Activated T-helper 1 cell treated with anti-CD3 and anti-CD28 coated beads, Interleukin-12 subunit alpha, Interleukin-12 subunit beta, Interleukin-2, Interleukin-4 antibody, amounts not matched to agents 30 ng/mL and 10 ng/mL and 1 ng/mL, durations not matched to agents 14 hours and 24 hours and 36 hours (primary cell): Measurements from ENCODE around the gene INAVA. TPM values are rescaled to one million over a fixed set of nuclear protein-coding genes. Genes with fewer than 3 reads are reported as not detected.
A peak's percentile ranks its signal among the peaks of the same experiment; 100 is the strongest.

Source experiments
- DNase-seq: peaks from one replicate; pipeline ENCODE4 v3.0.0; 2021; ENCODE audit warnings: low spot score
- H3K27ac Mint-ChIP-seq: one replicate; pipeline ENCODE4 v1.8.0; 2021; ENCODE audit warnings: mild to moderate bottlenecking, mixed read lengths
- H3K27me3 Mint-ChIP-seq: one replicate; pipeline ENCODE4 v1.8.0; 2022; ENCODE audit warnings: mild to moderate bottlenecking, moderate library complexity, mixed read lengths; ENCODE audit not compliant: insufficient read depth
- H3K36me3 Mint-ChIP-seq: one replicate; pipeline ENCODE4 v1.8.0; 2021; ENCODE audit warnings: low read depth, mixed read lengths
- H3K4me1 Mint-ChIP-seq: one replicate; pipeline ENCODE4 v1.8.0; 2021; ENCODE audit warnings: low read depth, mixed read lengths
- H3K4me3 Mint-ChIP-seq: one replicate; pipeline ENCODE4 v1.8.0; 2021; ENCODE audit warnings: mild to moderate bottlenecking, moderate library complexity, mixed read lengths
- H3K9me3 Mint-ChIP-seq: one replicate; pipeline ENCODE4 v1.8.0; 2021; ENCODE audit warnings: mixed read lengths
- intact Hi-C: fragments of 100-400 bp; cut with micrococcal nuclease; formaldehyde crosslinking; loops from one replicate; pipeline ENCODE4 v1.15.1; 2024
- total RNA-seq: library from RNA; stranded (reverse); gene quantifications from 2 replicates; pipeline ENCODE4 v1.2.3, GENCODE V29; 2022

Gene INAVA
- total RNA-seq, 1 donor from 2014 or later, result 0.16 TPM

- no peaks in the 10 kb centered on the region for H3K9me3 Mint-ChIP-seq
- peaks cover 30% of the 10 kb centered on the region for H3K4me1 Mint-ChIP-seq
- no peak overlapping the region for H3K27ac Mint-ChIP-seq
- DNase-seq, result no peak
- H3K27me3 Mint-ChIP-seq, result peaks cover 42% of the 10 kb centered on the region
- no peak overlapping the region for H3K4me3 Mint-ChIP-seq
- intact Hi-C loops, result loop anchor here (5.0 kb wide), 2 partner anchors 259 to 944 kb away; no protein-coding TSS in a partner anchor
- no peaks in the 10 kb centered on the region for H3K36me3 Mint-ChIP-seq
Measured at GRCh38 chr1:200885623-200886402, 8.9 kb upstream of the INAVA start.

- intact Hi-C loops, result loop anchor here (5.0 kb wide), 2 partner anchors 259 to 944 kb away; no protein-coding TSS in a partner anchor
- no peaks in the 10 kb centered on the region for H3K36me3 Mint-ChIP-seq
- H3K9me3 Mint-ChIP-seq, result no peaks in the 10 kb centered on the region
- no peak overlapping the region for H3K27ac Mint-ChIP-seq
- H3K27me3 Mint-ChIP-seq, result peaks cover 39% of the 10 kb centered on the region
- H3K4me1 Mint-ChIP-seq, result peaks cover 30% of the 10 kb centered on the region
- no peak for DNase-seq
- H3K4me3 Mint-ChIP-seq, result no peak overlapping the region
Measured at GRCh38 chr1:200886594-200886993, 8.1 kb upstream of the INAVA start.

- intact Hi-C loops, result loop anchor here (5.0 kb wide), 2 partner anchors 260 to 945 kb away; no protein-coding TSS in a partner anchor
- Mint-ChIP-seq H3K9me3 (no peaks in the 10 kb centered on the region), H3K27ac (no peak overlapping the region), H3K36me3 (no peaks in the 10 kb centered on the region), H3K4me3 (no peak overlapping the region), H3K27me3 (peaks cover 41% of the 10 kb centered on the region), H3K4me1 (peaks cover 33% of the 10 kb centered on the region)
- DNase-seq, result no peak
Measured at GRCh38 chr1:200887036-200887435, 7.7 kb upstream of the INAVA start.

GRCh38 chr1:200887772-200888348 is 6.8 kb upstream of the INAVA start:
- no peak overlapping the region for H3K4me3 Mint-ChIP-seq
- intact Hi-C loops, result loop anchor here (1.0 to 5.0 kb wide), 3 partner anchors 22 to 946 kb away; no protein-coding TSS in a partner anchor

GRCh38 chr1:200888349-200888838 is 6.3 kb upstream of the INAVA start:
- H3K27ac Mint-ChIP-seq, result no peak overlapping the region
- no peak overlapping the region for H3K4me3 Mint-ChIP-seq
- DNase-seq, result peak; percentile 52
- no peaks in the 10 kb centered on the region for H3K36me3 Mint-ChIP-seq
- peaks cover 50% of the 10 kb centered on the region for H3K27me3 Mint-ChIP-seq
- peaks cover 36% of the 10 kb centered on the region for H3K4me1 Mint-ChIP-seq
- intact Hi-C loops, result loop anchor here (1.0 to 5.0 kb wide), 3 partner anchors 22 to 946 kb away; no protein-coding TSS in a partner anchor
- H3K9me3 Mint-ChIP-seq, result no peaks in the 10 kb centered on the region

More at GRCh38 chr1:200887772-200888348, 6.8 kb upstream of the INAVA start:
- Mint-ChIP-seq H3K36me3 (no peaks in the 10 kb centered on the region), H3K27ac (peak overlapping the region; percentile 36), H3K4me1 (peaks cover 36% of the 10 kb centered on the region), H3K9me3 (no peaks in the 10 kb centered on the region), H3K27me3 (peaks cover 47% of the 10 kb centered on the region)
- DNase-seq, result no peak

- Mint-ChIP-seq H3K36me3 (no peaks in the 10 kb centered on the region), H3K27ac (no peak overlapping the region), H3K27me3 (peaks cover 52% of the 10 kb centered on the region), H3K4me1 (peaks cover 36% of the 10 kb centered on the region), H3K4me3 (peak overlapping the region; percentile 30), H3K9me3 (no peaks in the 10 kb centered on the region)
- intact Hi-C loops, result loop anchor here (1.0 to 5.0 kb wide), 5 partner anchors 11 to 947 kb away; no protein-coding TSS in a partner anchor
- DNase-seq, result no peak
Measured at GRCh38 chr1:200889571-200889970, 5.1 kb upstream of the INAVA start.

- peaks cover 55% of the 10 kb centered on the region for H3K27me3 Mint-ChIP-seq
- H3K36me3 Mint-ChIP-seq, result no peaks in the 10 kb centered on the region
- H3K4me3 Mint-ChIP-seq, result no peak overlapping the region
- no peaks in the 10 kb centered on the region for H3K9me3 Mint-ChIP-seq
- peaks cover 36% of the 10 kb centered on the region for H3K4me1 Mint-ChIP-seq
- DNase-seq, result no peak
- no peak overlapping the region for H3K27ac Mint-ChIP-seq
- intact Hi-C loops, result no loop called here
Measured at GRCh38 chr1:200890027-200890426, 4.7 kb upstream of the INAVA start.

GRCh38 chr1:200890818-200891773 is 3.6 kb upstream of the INAVA start:
- peaks cover 50% of the 10 kb centered on the region for H3K27me3 Mint-ChIP-seq
- no peaks in the 10 kb centered on the region for H3K36me3 Mint-ChIP-seq
- H3K9me3 Mint-ChIP-seq, result no peaks in the 10 kb centered on the region
- peak overlapping the region; percentile 6 for H3K27ac Mint-ChIP-seq
- peaks cover 36% of the 10 kb centered on the region for H3K4me1 Mint-ChIP-seq
- peak overlapping the region; percentile 40 for H3K4me3 Mint-ChIP-seq
- no peak for DNase-seq
- intact Hi-C loops, result no loop called here

GRCh38 chr1:200891774-200892157 is 2.9 kb upstream of the INAVA start:
- no peak overlapping the region for H3K27ac Mint-ChIP-seq
- no peak overlapping the region for H3K4me3 Mint-ChIP-seq
- no peak for DNase-seq
- no peaks in the 10 kb centered on the region for H3K36me3 Mint-ChIP-seq
- intact Hi-C loops, result no loop called here
- no peaks in the 10 kb centered on the region for H3K9me3 Mint-ChIP-seq
- peaks cover 53% of the 10 kb centered on the region for H3K27me3 Mint-ChIP-seq
- H3K4me1 Mint-ChIP-seq, result peaks cover 36% of the 10 kb centered on the region

GRCh38 chr1:200892546-200892945 is 2.2 kb upstream of the INAVA start:
- H3K36me3 Mint-ChIP-seq, result no peaks in the 10 kb centered on the region
- H3K27me3 Mint-ChIP-seq, result peaks cover 59% of the 10 kb centered on the region
- no peaks in the 10 kb centered on the region for H3K9me3 Mint-ChIP-seq
- intact Hi-C loops, result no loop called here
- no peak for DNase-seq
- H3K4me3 Mint-ChIP-seq, result no peak overlapping the region
- no peak overlapping the region for H3K27ac Mint-ChIP-seq
- peaks cover 35% of the 10 kb centered on the region for H3K4me1 Mint-ChIP-seq

- H3K27ac Mint-ChIP-seq, result no peak overlapping the region
- intact Hi-C loops, result no loop called here
- DNase-seq, result no peak
- peaks cover 61% of the 10 kb centered on the region for H3K27me3 Mint-ChIP-seq
- H3K36me3 Mint-ChIP-seq, result no peaks in the 10 kb centered on the region
- H3K4me1 Mint-ChIP-seq, result peaks cover 31% of the 10 kb centered on the region
- no peak overlapping the region for H3K4me3 Mint-ChIP-seq
- H3K9me3 Mint-ChIP-seq, result no peaks in the 10 kb centered on the region
Measured at GRCh38 chr1:200892958-200893357, 1.7 kb upstream of the INAVA start.

GRCh38 chr1:200893411-200893901 is 1.2 kb upstream of the INAVA start:
- H3K27me3 Mint-ChIP-seq, result peaks cover 65% of the 10 kb centered on the region
- no peak for DNase-seq
- intact Hi-C loops, result no loop called here
- H3K36me3 Mint-ChIP-seq, result no peaks in the 10 kb centered on the region
- peaks cover 26% of the 10 kb centered on the region for H3K4me1 Mint-ChIP-seq
- no peak overlapping the region for H3K27ac Mint-ChIP-seq
- no peak overlapping the region for H3K4me3 Mint-ChIP-seq
- no peaks in the 10 kb centered on the region for H3K9me3 Mint-ChIP-seq
